ENCODE results near the gene TMEM185A. TPM values are rescaled to one million over a fixed set of nuclear protein-coding genes. Genes with fewer than 3 reads are reported as not detected.

TMEM185A gene
- total RNA-seq = 11.8 and 16.3 TPM in 2 replicates

DNA sequence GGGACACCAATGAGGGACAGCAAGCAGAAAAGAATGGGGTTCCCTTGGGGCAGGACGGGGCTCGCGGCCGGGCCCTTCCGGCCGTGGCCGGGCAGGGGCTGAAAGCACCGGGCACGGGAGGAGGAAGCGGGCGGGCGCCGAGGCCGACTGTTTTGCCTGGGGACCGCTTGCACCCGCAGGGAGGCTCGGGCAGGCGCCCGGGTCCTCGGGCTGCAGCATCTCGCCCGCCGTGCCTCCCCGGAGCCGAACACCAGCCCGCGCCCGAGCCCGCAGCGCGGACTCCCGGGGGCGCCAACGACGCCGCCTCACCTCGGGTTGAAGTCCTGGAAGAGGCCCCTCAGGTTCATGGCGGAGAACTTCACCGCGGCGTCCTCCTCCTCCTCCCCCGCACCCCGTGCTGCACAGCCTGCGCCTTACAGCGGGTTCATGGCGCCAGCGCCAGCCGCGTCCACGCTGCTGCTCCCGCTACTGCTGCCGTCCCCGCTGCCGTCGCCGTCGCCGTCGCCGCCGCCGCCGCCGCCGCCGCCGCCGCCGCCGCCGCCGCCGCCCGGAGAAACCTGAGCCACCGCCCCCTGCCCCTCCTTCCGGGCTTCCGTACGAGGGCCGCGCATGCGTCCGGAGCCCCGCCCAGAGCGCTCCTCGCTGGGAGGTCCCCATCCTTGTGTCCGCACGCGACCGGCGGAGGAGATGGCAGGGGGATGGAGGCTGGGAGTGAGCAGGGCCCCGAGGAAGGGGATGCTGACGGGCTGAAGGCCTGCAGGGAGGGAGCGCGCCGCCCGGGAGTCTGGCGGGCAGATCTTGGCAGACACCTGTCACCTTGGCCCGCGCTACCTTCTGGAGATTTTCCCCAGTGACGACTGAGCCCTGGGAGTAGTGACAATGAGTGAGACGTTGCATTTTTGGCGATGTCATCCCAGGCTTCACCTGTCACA, at the start of gene TMEM185A:
Gene TMEM185A, minus strand, starts transcription at position 559 of the 932 bp plus-strand sequence. Its CDS starts 212 bp downstream, at position 347.

DNA sequence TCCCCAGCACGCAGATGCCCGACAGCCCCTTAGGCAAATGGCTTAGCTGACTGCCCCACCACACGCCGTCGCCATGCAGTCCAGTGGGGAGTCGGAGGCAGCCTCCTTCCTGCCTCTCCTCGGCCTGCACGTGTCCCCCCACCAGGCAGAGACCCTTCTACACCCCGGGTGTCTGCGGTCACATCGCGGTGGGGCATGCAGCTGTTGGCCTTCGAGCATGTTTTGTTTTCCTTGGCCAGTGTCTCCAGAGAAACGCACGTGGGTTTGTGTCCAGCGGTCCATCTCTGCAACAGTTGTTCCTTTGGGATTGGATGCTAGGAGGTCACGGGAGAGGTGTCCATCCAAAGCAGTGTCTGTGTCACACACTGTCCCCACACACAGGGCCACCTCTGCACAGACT, 36.4 kb downstream of the TMEM185A start, which contains the start of gene HSFX2:
Gene HSFX2, minus strand, starts transcription at position 101 of the 400 bp plus-strand sequence. CDS start 614 bp downstream, outside the sequence.

DNA sequence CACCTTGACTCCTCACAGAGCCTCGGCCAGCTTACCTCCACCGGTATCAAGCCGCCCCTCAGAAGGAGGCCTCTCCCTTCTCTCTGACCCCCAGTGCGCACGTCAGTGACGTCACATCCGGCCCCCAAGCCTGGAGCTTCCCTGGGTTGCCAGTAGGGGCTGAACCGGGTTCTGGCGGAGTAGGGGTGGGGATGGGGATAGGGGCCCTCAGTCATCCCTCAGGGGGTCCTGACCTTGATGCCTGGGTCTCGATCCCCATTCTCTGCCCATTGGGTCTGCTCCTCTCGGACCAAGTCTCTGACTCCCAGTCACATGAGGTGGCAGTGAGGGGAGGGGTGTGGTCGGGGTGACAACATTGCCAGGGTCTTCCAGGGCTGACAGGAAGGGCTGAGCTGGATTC, 44.2 kb downstream of the TMEM185A start, which contains the start of gene MAGEA9B:
Gene MAGEA9B, minus strand, starts transcription at position 101 of the 400 bp plus-strand sequence. CDS start 4,280 bp downstream, outside the sequence.

DNA sequence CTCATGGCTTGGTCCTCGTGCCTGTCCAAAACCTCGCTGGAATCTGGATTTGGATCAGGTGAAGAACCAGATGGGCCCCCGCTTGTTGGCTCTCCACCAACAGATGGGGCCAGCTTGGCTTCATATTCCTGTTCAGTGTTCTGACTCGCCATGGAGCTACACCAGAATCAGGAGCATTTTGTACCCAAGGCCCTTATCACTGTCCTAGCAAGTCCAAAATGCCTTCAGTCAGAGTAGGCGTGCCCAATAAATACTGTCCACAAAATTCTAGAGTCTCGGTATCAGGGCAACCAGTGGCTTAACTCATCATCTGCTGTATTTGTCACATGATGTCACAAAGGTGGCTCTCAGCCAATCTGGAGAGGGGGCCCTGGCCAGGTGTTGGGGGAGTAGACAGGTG, 81.9 kb downstream of the TMEM185A start, which contains the start of gene HSFX3:
Gene HSFX3, minus strand, starts transcription at position 224 of the 400 bp plus-strand sequence. Its CDS starts 72 bp downstream, at position 152.

Other genes starting within 250 kb of the TMEM185A start
- gene IDS, start 126.5 kb downstream of the TMEM185A start, total RNA-seq = 29.2 and 31.8 TPM in 2 replicates
- 9.1 and 12.5 TPM in 2 replicates for gene EOLA1, start 90.8 kb downstream of the TMEM185A start, total RNA-seq
- gene HSFX3, start 81.9 kb downstream of the TMEM185A start, total RNA-seq = not detected in 2 replicates
- not detected in 2 replicates for gene MAGEA9B, start 44.3 kb downstream of the TMEM185A start, total RNA-seq
- not detected in 2 replicates for gene HSFX2, start 36.5 kb downstream of the TMEM185A start, total RNA-seq
- gene MAGEA11, start 80.3 kb upstream of the TMEM185A start, total RNA-seq = not detected in 2 replicates
- gene HSFX1, start 142.3 kb upstream of the TMEM185A start, total RNA-seq = 0.05 and 0.85 TPM in 2 replicates
- gene MAGEA9, start 150.1 kb upstream of the TMEM185A start, total RNA-seq = not detected in 2 replicates
- gene MAGEA8, start 249.4 kb upstream of the TMEM185A start, total RNA-seq = not detected in 2 replicates

Measured in airway epithelial cell (primary cell).